Spinal cord (tissue), 10 donors: Measurements from ENCODE around the gene PRPF31. TPM values are rescaled to one million over a fixed set of nuclear protein-coding genes. Genes with fewer than 3 reads are reported as not detected.

ENCODE experiments used
- DNase-seq, 6 donors: peaks; one replicate each; pipeline versions ENCODE4 v3.0.0 to v3.0.0-alpha.2; 2013 to 2015; ENCODE audit warnings: low spot score in 6 of 6, low read depth in 4 of 6
- H3K27ac ChIP-seq: one replicate; pipeline ENCODE4 v1.5.1; 2013; ENCODE audit warnings: low read depth, low read length, control low read depth
- H3K27me3 ChIP-seq: one replicate; pipeline ENCODE4 v1.6.1; 2013; ENCODE audit warnings: low read length; ENCODE audit not compliant: control insufficient read depth, insufficient read depth
- H3K36me3 ChIP-seq: one replicate; pipeline ENCODE4 v1.6.1; 2013; ENCODE audit warnings: low read length; ENCODE audit not compliant: control insufficient read depth, insufficient read depth
- H3K4me1 ChIP-seq: one replicate; pipeline ENCODE4 v1.6.1; 2013; ENCODE audit warnings: low read length; ENCODE audit not compliant: control insufficient read depth, insufficient read depth
- H3K4me3 ChIP-seq: one replicate; pipeline ENCODE4 v1.5.1; 2013; ENCODE audit warnings: low read depth, low read length, control low read depth
- H3K9me3 ChIP-seq: one replicate; pipeline ENCODE4 v1.6.1; 2013; ENCODE audit warnings: low read length; ENCODE audit not compliant: control insufficient read depth, insufficient read depth
- WGBS: methylation state at CpG from one replicate; pipeline ENCODE4 v1.1.5; 2013; ENCODE audit warnings: missing lambda C conversion rate; ENCODE audit not compliant: insufficient coverage; 5-methylcytosine and 5-hydroxymethylcytosine counted together
- polyA plus RNA-seq, 2 donors: library from polyadenylated mRNA; unstranded; fragments of 120-200 nt; gene quantifications; one replicate each; pipeline ENCODE4 v1.2.1, GENCODE V29; 2013; ENCODE audit not compliant: insufficient read length in 2 of 2
- total RNA-seq, 2 donors: library from RNA; depleted of rRNA in 1 of 2; stranded (reverse); fragments of 120-200 nt in 1 of 2; fragments of >200 nt in 1 of 2; gene quantifications; one replicate each; pipeline versions ENCODE4 v1.2.3 to v1.2.4, GENCODE V29; 2013 to 2014
- donor health status: healthy.

PRPF31 gene
- total and polyA plus RNA-seq, 4 donors: 26.9 to 72.4 (median 62.2) TPM

- Histone ChIP-seq H3K9me3 (no peaks in the 10 kb centered on the region), H3K4me1 (peaks cover 18% of the 10 kb centered on the region), H3K36me3 (peaks cover 65% of the 10 kb centered on the region), H3K27me3 (no peaks in the 10 kb centered on the region), H3K4me3 (no peak overlapping the region), H3K27ac (no peak overlapping the region)
- WGBS: 93% methylated on average over 10 of the region's 10 CpGs
- no peak for DNase-seq
Observed at GRCh38 chr19:54105796-54106195, 9.8 kb upstream of the PRPF31 start.

DNA sequence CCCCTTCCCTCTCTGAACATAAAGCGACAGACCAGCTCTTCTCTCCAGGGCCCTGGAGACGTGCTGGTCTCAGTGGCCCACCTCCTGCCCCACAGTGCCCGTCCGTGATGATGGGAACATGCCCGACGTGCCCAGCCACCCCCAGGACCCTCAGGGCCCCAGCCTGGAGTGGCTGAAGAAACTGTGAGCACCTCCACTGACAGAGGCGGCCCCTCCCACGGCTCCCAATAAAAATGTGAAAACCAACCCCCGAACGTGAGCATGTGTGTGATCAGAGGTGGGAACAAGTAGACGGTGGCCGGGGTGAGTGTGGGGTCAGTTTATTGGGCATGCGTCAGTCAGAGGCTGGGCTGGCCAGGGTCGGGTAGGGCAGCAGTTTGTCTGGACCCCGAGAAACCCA lies 8.8 kb upstream of the PRPF31 start:
- WGBS: 90% methylated on average over 11 of the region's 15 CpGs
- DNase-seq: no peak
- Histone ChIP-seq H3K27me3 (no peaks in the 10 kb centered on the region), H3K27ac (no peak overlapping the region), H3K4me1 (peaks cover 18% of the 10 kb centered on the region), H3K4me3 (no peak overlapping the region), H3K9me3 (no peaks in the 10 kb centered on the region), H3K36me3 (peaks cover 72% of the 10 kb centered on the region)

DNA sequence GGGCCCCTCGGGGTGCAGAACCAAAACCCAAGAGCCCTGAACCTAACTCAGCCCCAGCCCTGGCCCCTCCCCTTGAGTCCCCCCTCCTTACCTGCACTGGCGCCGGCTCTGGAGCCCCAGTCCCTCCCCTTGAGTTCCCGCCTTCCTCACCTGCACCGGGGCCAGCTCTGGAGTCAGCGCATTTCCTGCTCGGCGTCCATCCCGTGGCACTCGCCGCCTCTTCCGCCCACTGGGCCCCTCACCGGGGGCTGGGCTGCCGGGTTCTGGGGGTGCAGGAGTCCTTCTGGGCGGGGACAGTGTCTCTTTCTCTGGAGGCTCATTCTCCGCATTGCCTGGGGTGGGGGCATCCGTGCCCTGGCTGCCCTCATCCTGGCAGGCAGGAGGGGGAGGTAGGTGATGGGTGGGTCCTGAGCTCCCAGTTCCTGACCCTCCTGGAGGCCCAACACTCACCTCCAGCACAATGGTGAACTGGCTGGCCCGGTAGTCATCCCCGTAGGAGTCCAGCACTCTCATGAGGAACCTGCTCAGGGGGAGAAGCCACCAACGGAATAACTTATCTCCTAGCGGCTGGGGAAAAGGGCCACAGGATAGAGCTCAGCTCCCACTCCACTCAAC lies 7.6 kb upstream of the PRPF31 start:
- Histone ChIP-seq H3K27ac (no peak overlapping the region), H3K4me3 (no peak overlapping the region), H3K9me3 (no peaks in the 10 kb centered on the region), H3K27me3 (no peaks in the 10 kb centered on the region), H3K4me1 (peaks cover 12% of the 10 kb centered on the region), H3K36me3 (peaks cover 80% of the 10 kb centered on the region)
- WGBS: 86% methylated on average over 18 of the region's 21 CpGs
- no peak for DNase-seq

DNA sequence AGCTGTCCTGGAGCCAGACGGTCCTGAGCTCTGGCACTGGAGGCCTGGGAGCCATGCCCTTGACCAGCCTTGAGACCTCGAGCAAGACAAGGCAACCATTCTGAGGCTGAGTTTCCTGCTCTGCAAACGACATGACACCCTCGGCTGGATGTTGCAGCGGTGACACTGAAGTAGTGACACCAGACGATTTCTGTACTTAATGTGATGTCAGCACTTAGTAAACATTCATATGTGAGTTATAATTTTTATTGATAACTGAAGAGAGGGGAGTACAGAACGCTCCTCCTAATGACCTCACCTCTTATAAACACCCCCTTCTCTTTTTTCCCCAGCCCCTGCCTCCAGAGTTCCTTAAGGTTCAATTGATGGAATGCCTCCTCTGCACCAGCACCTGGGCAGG lies 7.1 kb upstream of the PRPF31 start:
- peaks cover 80% of the 10 kb centered on the region for H3K36me3 ChIP-seq
- H3K27ac ChIP-seq: no peak overlapping the region
- no peaks in the 10 kb centered on the region for H3K9me3 ChIP-seq
- H3K4me1 ChIP-seq: peaks cover 9% of the 10 kb centered on the region
- no peak overlapping the region for H3K4me3 ChIP-seq
- DNase-seq: no peak
- H3K27me3 ChIP-seq: no peaks in the 10 kb centered on the region
- WGBS: 85% methylated on average over 2 of the region's 7 CpGs

GRCh38 chr19:54109651-54110050 lies 5.9 kb upstream of the PRPF31 start:
- H3K4me1 ChIP-seq: peaks cover 10% of the 10 kb centered on the region
- no peak overlapping the region for H3K4me3 ChIP-seq
- no peak overlapping the region for H3K27ac ChIP-seq
- DNase-seq: no peak
- peaks cover 85% of the 10 kb centered on the region for H3K36me3 ChIP-seq
- H3K9me3 ChIP-seq: no peaks in the 10 kb centered on the region
- H3K27me3 ChIP-seq: no peaks in the 10 kb centered on the region
- 85% methylated on average over 2 of the region's 6 CpGs for WGBS

GRCh38 chr19:54114340-54115108 lies 1.0 kb upstream of the PRPF31 start:
- 27% methylated on average over 28 of the region's 28 CpGs for WGBS
- peaks cover 54% of the 10 kb centered on the region for H3K36me3 ChIP-seq

DNA sequence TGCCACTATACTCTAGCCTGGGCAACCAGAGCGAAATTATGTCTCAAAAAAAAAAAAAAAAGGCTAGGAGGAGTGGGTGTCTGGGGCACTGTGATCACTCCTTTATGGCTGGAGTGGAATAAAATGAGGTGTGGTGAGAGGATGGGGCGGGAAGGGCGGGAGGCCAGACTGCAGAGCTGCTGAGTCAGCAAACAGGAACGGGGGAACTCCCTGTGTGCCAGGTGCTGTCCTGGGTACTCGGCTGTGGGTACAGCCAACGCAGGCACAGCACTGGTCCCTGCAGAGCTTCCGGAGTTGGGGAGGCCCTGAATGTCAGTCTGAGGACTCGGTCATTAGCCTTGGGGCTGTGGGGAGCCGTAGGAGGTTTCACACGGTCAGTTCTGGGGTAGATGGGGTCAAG lies 5.7 kb downstream of the PRPF31 start:
- Histone ChIP-seq H3K4me1 (peaks cover 7% of the 10 kb centered on the region), H3K27ac (no peak overlapping the region), H3K36me3 (peaks cover 84% of the 10 kb centered on the region), H3K4me3 (no peak overlapping the region), H3K27me3 (no peaks in the 10 kb centered on the region), H3K9me3 (no peaks in the 10 kb centered on the region)
- WGBS: 98% methylated on average over 8 of the region's 10 CpGs
- no peak for DNase-seq

More at GRCh38 chr19:54114340-54115108, 1.0 kb upstream of the PRPF31 start:
- Histone ChIP-seq H3K27ac (peak overlapping the region; percentile 94), H3K4me1 (peaks cover 23% of the 10 kb centered on the region), H3K4me3 (peak overlapping the region; percentile 89), H3K9me3 (no peaks in the 10 kb centered on the region), H3K27me3 (no peaks in the 10 kb centered on the region)
- peak in 1 of 6 donors; percentile 15 for DNase-seq

DNA sequence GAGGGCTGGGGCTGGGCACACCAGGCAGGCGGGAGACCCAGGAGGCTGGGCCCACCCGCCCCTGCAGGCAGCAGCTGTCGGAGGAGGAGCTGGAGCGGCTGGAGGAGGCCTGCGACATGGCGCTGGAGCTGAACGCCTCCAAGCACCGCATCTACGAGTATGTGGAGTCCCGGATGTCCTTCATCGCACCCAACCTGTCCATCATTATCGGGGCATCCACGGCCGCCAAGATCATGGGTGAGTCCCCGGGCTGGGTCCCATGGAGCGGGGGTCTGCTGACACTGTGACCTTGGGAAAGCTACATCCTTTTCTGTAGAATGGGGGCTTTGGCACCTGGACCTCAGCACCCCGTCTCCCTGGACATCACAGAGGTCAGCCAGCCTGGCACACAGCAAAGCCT lies 8.1 kb downstream of the PRPF31 start:
- Histone ChIP-seq H3K4me1 (no peaks in the 10 kb centered on the region), H3K9me3 (no peaks in the 10 kb centered on the region), H3K36me3 (peaks cover 98% of the 10 kb centered on the region), H3K27me3 (no peaks in the 10 kb centered on the region), H3K27ac (no peak overlapping the region), H3K4me3 (no peak overlapping the region)
- 96% methylated on average over 17 of the region's 17 CpGs for WGBS
- no peak for DNase-seq

GRCh38 chr19:54124393-54124792 lies 8.8 kb downstream of the PRPF31 start:
- Histone ChIP-seq H3K36me3 (peaks cover 99% of the 10 kb centered on the region), H3K4me3 (no peak overlapping the region), H3K27ac (no peak overlapping the region), H3K4me1 (no peaks in the 10 kb centered on the region), H3K9me3 (no peaks in the 10 kb centered on the region), H3K27me3 (no peaks in the 10 kb centered on the region)
- DNase-seq: no peak
- WGBS: 94% methylated on average over 19 of the region's 19 CpGs

DNA sequence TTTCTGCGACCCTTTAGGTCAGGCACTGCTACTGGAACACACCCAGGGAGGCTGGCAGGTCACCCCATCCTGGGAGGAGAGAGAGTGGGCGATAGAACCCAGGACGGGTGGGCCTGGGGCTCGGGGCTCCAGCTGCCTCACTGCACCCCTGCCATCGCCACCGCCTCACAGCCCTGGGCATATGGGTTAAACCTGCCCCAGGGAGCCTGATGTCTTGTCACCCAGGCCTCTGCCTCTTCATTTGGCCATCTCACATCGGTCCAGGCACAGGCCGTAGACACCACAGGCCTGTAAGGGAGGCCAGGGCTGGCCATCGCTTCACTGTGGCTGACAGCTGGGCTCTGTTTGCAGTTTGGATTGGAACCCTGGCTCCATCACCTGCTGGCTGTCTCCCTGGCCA lies 10.2 kb downstream of the PRPF31 start:
- 94% methylated on average over 9 of the region's 9 CpGs for WGBS
- no peaks in the 10 kb centered on the region for H3K27me3 ChIP-seq
- H3K4me1 ChIP-seq: no peaks in the 10 kb centered on the region
- DNase-seq: no peak
- H3K27ac ChIP-seq: no peak overlapping the region
- peaks cover 99% of the 10 kb centered on the region for H3K36me3 ChIP-seq
- no peak overlapping the region for H3K4me3 ChIP-seq
- H3K9me3 ChIP-seq: no peaks in the 10 kb centered on the region
